CD4-positive, alpha-beta T cell treated with Interleukin-4 for 4 hours (primary cell): ENCODE measurements around the gene RRBP1.

ENCODE experiments used
- DNase-seq: peaks from one replicate; pipeline ENCODE4 v3.0.0-alpha.2; 2020

The RRBP1 gene

GRCh38 chr20:17570347-17571152, 111.5 kb downstream of the RRBP1 start:
- DNase-seq = no peak

DNA sequence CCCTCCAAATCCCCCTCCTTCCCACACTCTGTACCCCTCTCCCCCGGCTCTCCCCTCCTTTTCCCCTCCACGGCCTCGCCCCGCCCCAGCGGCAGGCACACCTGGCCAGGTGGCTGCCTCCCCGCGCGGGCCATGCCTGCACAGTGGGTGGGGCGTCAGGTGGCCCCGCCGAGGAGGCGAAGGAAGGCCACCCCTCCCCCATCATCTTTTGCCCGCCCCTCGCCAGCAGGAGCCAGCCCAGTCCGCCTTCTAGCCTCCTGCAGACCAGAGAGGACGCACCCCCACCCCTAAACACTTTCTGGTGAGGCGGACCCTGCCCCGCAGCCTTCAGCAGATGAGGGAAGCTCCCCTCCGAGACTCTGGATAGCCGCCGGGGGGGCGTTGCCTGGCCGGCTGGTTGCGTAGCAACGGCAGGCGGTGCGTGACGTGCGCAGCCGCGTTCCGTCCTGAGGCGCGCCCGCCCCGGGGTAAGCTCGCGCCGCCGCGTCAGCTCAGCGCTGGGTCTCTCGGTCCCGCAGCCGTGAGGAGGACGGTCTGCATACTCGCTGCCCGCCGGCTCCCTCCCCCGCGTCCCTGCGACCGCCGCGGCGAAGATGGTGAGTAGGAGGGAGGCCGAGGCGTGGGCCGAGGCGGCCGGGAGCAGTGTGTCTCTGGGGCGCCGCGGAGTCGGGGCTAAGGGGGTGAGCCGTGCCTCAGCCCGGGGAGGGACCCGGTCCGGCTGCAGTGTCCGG, 112.3 kb downstream of the RRBP1 start, which contains the start of gene DSTN:
Gene DSTN, plus strand, starts transcription at position 460 of the 731 bp plus-strand sequence. Its CDS starts 134 bp downstream, at position 594.
- DNase-seq = peak; percentile 83

DNA sequence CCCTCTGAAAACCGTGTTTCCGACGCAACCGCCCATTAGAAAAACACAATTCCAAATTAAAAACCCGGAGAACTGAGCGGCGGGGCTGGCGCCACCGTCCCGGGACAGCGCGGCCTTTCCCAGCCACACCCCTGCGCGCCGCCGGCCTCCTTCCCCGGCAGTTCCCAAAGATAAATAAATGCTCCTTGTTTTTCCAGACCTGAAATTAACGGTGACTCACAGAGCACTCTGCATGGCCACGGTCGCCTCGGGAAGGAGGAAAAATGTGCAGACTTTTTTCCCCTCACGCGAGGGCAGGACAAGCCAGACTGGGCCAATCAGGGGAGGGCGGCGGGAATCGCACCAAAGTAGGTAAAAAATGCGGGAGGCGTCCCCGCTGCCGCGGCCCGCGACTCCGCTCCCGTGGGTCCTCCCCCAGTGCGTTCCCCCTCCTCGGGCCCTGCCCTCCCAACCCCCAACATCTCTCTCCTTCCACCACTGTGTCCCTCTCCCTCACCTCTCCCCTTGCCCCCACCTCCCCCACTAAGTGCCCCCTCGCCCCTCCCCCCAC, 113.0 kb downstream of the RRBP1 start:
- no peak for DNase-seq

DNA sequence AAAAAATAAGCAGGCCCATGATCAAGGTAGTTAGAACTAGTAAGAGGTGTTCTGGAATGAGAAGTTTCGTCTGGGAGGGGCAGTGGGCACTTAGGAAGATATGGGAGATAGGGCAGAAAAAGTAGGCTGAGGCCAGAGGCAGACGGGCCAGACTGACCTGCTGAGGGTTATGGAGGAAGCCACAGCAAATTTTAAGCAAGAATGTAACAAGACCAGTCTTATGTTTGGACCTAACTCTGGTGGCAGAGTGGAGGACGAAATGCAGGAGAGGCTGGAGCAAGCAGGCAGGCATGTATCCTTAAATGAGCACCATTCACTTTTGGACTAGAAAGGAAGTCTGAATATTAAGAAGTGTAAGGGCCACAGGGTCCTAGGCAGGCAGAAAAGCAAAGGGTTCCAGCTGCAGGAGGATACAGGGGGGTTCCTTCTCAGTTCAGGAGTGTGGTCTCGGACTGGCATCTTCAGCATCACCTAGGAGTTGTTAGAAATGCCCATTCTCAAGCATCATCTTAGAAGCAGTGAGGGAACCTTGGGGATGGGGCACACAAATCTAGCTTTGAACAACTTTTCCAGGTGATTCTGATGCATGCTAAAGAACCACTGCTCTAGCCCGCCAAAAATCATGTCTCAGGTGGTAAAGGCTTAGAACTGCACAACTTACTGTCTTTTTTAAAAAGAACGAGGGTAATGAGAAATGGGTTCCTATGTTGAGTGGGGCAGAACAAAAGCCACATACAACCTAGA, 113.8 kb downstream of the RRBP1 start:
- DNase-seq = no peak

GRCh38 chr20:17566345-17566744, 115.7 kb downstream of the RRBP1 start:
- DNase-seq = no peak

DNA sequence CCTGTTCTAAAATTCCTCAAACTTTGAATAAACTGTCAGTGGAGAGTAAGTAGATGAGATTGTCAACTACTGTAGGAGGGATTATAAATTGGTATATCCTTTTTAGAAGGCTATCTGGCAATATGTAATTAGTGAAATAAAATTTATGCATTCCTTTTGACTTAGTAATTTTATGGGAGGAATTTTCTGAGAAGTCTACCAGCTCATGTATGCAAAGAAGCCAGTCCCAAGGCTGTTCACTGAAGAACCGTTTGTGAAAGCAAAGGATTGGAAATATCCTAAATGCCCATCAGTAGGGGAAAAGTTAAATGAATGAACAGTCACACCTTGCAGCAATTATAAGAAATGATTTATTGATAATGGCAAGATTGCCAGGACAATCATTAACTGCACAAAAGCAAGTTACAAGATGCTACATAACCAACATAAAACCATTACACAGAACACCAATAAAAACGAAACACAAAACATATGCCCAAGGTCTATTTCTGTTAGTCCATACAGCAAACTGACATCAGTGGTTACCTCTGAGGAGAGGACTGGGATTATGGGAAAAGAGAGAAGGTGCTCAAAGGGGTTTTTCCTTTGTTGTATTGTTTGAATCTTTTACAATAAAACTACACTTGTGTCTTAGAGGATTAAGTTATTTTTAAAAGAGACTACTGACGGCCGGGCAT, 116.7 kb downstream of the RRBP1 start:
- no peak for DNase-seq
